DMS53 treated with DMSO at 0.1 percent for 48 hours (cell line): Measurements from ENCODE around the gene SNW1.
"Not testable (repeated sequence)": the region's sequence is repeated elsewhere in the genome, so short reads cannot be mapped to it uniquely, and the experiment has no call there.

Experiments
- DNase-seq: peaks from one replicate; lab custom pipeline; 2025; ENCODE audit not compliant: unreplicated experiment; lab: John Stamatoyannopoulos, UW

Gene SNW1

DNA sequence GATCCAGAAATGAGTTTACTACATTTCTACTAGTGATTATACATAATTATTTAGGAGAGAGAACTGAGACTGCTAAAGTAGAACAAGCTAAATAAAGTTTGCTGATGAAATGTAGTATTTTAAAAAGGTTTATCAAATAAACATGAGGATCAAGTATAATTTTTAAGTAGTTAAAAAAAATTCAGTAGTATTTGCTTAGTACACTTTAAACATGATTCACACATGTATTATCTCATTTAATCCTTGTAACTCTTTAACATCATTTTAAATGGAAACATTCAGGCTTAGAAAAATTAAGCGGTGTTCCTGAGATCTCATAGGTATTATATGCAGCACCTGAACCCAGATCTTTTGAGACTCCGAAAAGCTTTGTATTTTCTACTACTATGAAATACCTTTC lies 8.7 kb downstream of the SNW1 start:
- no peak for DNase-seq

- DNase-seq = not testable (repeated sequence)
Measured at GRCh38 chr14:77747425-77747824, 13.5 kb downstream of the SNW1 start.

DNA sequence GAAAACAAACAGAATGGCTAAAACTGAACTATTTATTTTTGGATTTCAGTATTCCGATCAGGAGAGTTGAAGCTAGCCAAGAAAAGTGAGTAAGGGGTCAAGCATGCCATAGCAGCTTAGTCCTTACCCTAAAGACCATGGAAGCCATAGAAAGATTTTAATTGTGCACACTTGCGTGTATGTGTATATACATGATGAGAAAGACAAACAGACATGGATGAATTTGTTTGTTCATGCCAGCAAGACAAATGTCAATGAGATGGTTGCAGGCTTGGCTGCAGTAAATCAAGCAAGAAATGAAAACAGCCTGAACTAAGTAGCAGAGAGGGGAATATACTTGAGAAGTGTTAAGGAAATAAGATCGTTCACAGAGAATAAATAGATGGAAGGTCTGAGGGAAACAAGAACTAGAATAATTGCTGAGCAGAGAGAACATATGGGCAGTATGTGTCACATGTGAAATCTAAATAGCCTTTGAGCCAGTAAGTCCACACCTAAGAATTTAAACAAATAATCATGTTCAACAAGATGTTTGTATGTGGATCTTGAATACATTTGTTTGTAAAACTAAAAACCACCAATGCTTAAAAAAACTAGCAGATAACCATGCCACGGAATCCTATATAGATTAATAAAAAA lies 14.8 kb downstream of the SNW1 start:
- DNase-seq = peak; percentile 67

- no peak for DNase-seq
Measured at GRCh38 chr14:77741438-77741837, 19.5 kb downstream of the SNW1 start.

- no peak for DNase-seq
Measured at GRCh38 chr14:77738559-77739250, 22.3 kb downstream of the SNW1 start.

GRCh38 chr14:77730976-77731497 lies 29.9 kb downstream of the SNW1 start:
- DNase-seq = no peak

- DNase-seq = no peak
Measured at GRCh38 chr14:77722301-77722700, 38.7 kb downstream of the SNW1 start.

- DNase-seq = no peak
Measured at GRCh38 chr14:77721437-77721836, 39.5 kb downstream of the SNW1 start.

DNA sequence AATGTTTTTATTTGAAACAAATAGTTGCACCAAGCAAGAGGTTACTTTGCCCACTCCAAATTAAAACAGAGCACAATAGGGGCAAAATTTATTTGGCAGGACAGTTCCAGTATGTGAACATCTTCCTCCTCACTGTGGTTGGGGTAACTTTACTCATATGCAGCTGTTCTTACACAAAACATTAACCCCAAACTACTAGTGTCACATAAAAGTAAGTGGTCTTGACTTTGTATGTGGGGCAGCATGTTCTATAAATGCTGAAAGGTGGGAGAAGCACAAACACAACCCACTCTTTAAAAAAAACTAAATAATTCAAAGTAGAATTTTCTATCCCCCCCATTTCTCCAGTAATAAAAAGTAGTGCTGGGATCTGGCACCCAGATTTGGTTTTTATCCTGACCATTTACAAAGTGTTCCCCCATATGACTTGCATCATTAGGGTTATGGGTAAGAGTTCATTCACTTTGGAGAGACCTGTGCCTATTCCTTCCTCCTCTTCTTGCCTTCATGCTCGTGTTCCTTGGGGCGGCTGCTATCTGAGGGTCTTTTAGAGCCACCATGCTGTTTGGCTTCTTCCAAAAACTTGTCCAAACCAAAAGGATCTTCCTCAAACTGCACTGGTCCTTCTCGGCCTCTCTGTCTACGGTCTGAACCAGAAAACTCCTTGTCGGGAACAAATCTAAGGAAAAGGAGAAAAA lies 43.2 kb downstream of the SNW1 start:
- no peak for DNase-seq

DNA sequence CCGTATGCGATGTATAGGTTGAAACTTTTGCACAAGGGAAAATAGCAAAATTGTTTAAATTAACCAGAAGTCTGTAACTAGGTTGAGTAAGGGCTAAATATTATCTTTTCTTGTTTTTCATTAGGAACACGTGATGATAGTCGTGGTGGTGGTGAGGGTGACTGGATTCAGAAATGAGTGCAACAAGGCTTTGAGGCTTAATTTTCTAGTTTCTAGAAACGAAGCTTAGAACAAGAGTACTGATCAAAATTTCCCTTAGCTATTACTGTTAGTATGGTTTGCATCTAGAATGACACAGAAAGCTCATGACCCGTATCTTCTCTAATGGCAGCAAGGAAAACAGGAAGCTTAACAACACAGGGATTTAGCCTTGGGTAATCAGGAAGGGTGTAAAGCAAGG lies 46.0 kb downstream of the SNW1 start:
- DNase-seq = no peak

DNA sequence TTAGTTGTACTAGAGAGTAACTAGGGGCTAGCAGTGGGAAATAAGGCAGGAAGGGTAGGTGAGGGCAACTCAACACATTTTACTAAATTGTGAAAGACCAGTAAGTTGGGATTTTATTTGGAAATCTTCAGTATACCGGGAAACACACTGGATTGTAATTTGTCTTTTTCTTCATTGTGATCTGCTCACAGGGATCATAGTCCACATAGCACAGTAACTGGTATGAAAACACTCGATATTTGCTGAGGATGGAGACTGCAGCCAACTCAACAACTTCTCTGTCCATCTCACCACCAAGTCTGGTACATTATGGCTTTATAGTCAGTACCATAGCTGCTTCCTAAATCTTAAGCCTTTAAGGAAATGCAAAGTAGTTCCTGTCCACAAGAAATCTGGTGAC lies 50.6 kb downstream of the SNW1 start:
- DNase-seq = no peak

DNA sequence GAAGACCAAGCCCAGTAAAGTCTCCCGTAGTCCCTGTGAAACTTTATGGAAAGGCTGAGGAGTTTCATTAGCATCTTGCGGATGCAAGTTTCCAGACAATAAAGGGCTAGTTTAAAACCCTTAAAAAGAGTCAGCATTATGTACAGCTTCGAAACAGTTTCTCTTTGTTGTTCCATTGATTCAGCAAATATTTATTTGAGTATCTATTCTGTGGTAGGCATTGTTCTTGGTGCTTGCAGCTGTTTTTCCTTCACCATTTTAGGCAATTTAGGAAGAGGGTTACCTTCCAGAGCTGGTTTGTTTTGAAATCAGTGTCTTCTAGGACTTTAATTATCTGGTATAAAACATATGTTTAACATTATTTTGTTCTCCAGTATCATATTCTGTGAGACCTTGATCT lies 51.5 kb downstream of the SNW1 start:
- no peak for DNase-seq

- no peak for DNase-seq
Measured at GRCh38 chr14:77708749-77709148, 52.2 kb downstream of the SNW1 start.

- DNase-seq = peak; percentile 52
Measured at GRCh38 chr14:77707724-77708408, 53.1 kb downstream of the SNW1 start, which contains the start of the genes ALKBH1 and SLIRP. TSS of gene ALKBH1 (minus strand) at chr14:77708023. CDS start at chr14:77708004, 19 bp downstream. TSS of gene SLIRP (plus strand) at chr14:77708103. CDS start at chr14:77708112, 9 bp downstream.

DNA sequence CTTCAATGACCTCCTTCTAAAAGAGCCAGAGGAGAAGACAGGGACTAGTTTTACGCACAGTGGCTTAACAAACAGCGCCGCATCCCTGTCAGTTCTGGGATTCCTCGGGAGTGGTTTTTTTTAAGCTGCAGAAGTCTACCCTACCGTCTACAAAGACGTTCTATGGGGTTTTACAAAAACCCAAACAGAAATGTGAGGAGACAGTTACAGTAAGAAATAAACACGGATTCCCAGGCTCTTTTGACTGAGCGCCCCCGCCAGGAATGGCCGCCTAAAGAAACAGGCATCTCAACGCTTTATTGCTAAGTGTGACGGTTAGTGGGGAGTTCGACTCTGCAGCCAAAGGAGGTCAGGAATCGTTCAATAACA lies 53.6 kb downstream of the SNW1 start:
- no peak for DNase-seq

- DNase-seq = no peak
Measured at GRCh38 chr14:77691259-77691658, 69.7 kb downstream of the SNW1 start.

GRCh38 chr14:77682158-77682553 lies 78.8 kb downstream of the SNW1 start:
- DNase-seq = peak; percentile 23

GRCh38 chr14:77681196-77682157 lies 79.5 kb downstream of the SNW1 start:
- DNase-seq = peak; percentile 32

- DNase-seq = no peak
Measured at GRCh38 chr14:77674931-77675330, 86.0 kb downstream of the SNW1 start.

- DNase-seq = no peak
Measured at GRCh38 chr14:77673193-77673592, 87.8 kb downstream of the SNW1 start.
